ENCODE data around the gene NRG2. TPM values are rescaled to one million over a fixed set of nuclear protein-coding genes. Genes with fewer than 3 reads are reported as not detected.

Gene NRG2
- total RNA-seq, 1 donor from 2014 or later = 2.0 TPM

- no peak for DNase-seq (ENCODE audit: low spot score in 2 of 2, unreplicated experiment in 2 of 2)
- Mint-ChIP-seq H3K27ac (no peak overlapping the region), H3K36me3 (peaks cover 3% of the 10 kb centered on the region), H3K9me3 (peaks cover 8% of the 10 kb centered on the region), H3K4me1 (peaks cover 20% of the 10 kb centered on the region), H3K4me3 (no peak overlapping the region), H3K27me3 (ENCODE audit: low read depth) (peaks cover 46% of the 10 kb centered on the region)
- TF ChIP-seq CTCF (IDR thresholded peaks at IDR 0.05; ENCODE audit: unreplicated experiment) = no peak
Measured at GRCh38 chr5:139875957-139876356, 167.1 kb downstream of the NRG2 start.

- peaks cover 8% of the 10 kb centered on the region for H3K9me3 Mint-ChIP-seq
- H3K27ac Mint-ChIP-seq = no peak overlapping the region
- H3K4me1 Mint-ChIP-seq = peaks cover 5% of the 10 kb centered on the region
Measured at GRCh38 chr5:139872851-139873794, 170.0 kb downstream of the NRG2 start.

GRCh38 chr5:139872052-139872766 is 170.9 kb downstream of the NRG2 start:
- H3K27ac Mint-ChIP-seq = no peak overlapping the region
- H3K9me3 Mint-ChIP-seq = peaks cover 8% of the 10 kb centered on the region
- H3K4me3 Mint-ChIP-seq = no peak overlapping the region
- peaks cover 71% of the 10 kb centered on the region for H3K27me3 Mint-ChIP-seq (ENCODE audit: low read depth)
- peaks cover 3% of the 10 kb centered on the region for H3K36me3 Mint-ChIP-seq
- TF ChIP-seq CTCF (IDR thresholded peaks at IDR 0.05; ENCODE audit: unreplicated experiment) = no peak
- DNase-seq (ENCODE audit: low spot score in 2 of 2, unreplicated experiment in 2 of 2) = no peak
- H3K4me1 Mint-ChIP-seq = peaks cover 5% of the 10 kb centered on the region

More at GRCh38 chr5:139872851-139873794, 170.0 kb downstream of the NRG2 start:
- no peak for DNase-seq (ENCODE audit: low spot score in 2 of 2, unreplicated experiment in 2 of 2)
- TF ChIP-seq CTCF (IDR thresholded peaks at IDR 0.05; ENCODE audit: unreplicated experiment) = no peak
- Mint-ChIP-seq H3K27me3 (ENCODE audit: low read depth) (peaks cover 62% of the 10 kb centered on the region), H3K4me3 (no peak overlapping the region), H3K36me3 (peaks cover 3% of the 10 kb centered on the region)

GRCh38 chr5:139871614-139872013 is 171.5 kb downstream of the NRG2 start:
- Mint-ChIP-seq H3K4me1 (peaks cover 5% of the 10 kb centered on the region), H3K9me3 (peaks cover 8% of the 10 kb centered on the region), H3K4me3 (no peak overlapping the region), H3K27me3 (ENCODE audit: low read depth) (peaks cover 76% of the 10 kb centered on the region), H3K27ac (no peak overlapping the region), H3K36me3 (peaks cover 3% of the 10 kb centered on the region)
- DNase-seq (ENCODE audit: low spot score in 2 of 2, unreplicated experiment in 2 of 2) = no peak
- TF ChIP-seq CTCF (IDR thresholded peaks at IDR 0.05; ENCODE audit: unreplicated experiment) = no peak

GRCh38 chr5:139870677-139871076 is 172.4 kb downstream of the NRG2 start:
- TF ChIP-seq CTCF (IDR thresholded peaks at IDR 0.05; ENCODE audit: unreplicated experiment) = no peak
- no peak overlapping the region for H3K4me3 Mint-ChIP-seq
- H3K9me3 Mint-ChIP-seq = peaks cover 3% of the 10 kb centered on the region
- peaks cover 81% of the 10 kb centered on the region for H3K27me3 Mint-ChIP-seq (ENCODE audit: low read depth)
- H3K4me1 Mint-ChIP-seq = peaks cover 5% of the 10 kb centered on the region
- DNase-seq (ENCODE audit: low spot score in 2 of 2, unreplicated experiment in 2 of 2) = no peak
- no peaks in the 10 kb centered on the region for H3K36me3 Mint-ChIP-seq
- no peak overlapping the region for H3K27ac Mint-ChIP-seq

Measured in mesothelial cell of epicardium (in vitro differentiated cells).